Brain microvascular endothelial cell (primary cell): ENCODE results near the gene TCEA3.

Experiments
- DNase-seq: peaks from one replicate; pipeline ENCODE4 v3.0.0-alpha.2; 2020
- H3K27ac ChIP-seq: fragments of 250-450 bp; sonication (Bioruptor Pico); 2 replicates; pipeline ENCODE4 v1.5.1; 2020; ENCODE audit warnings: mild to moderate bottlenecking, moderate library complexity
- H3K27me3 ChIP-seq: fragments of 250-450 bp; sonication (Bioruptor Pico); replicated peaks from 2 replicates; pipeline ENCODE4 v1.5.1; 2020; ENCODE audit warnings: mild to moderate bottlenecking
- H3K36me3 ChIP-seq: fragments of 250-450 bp; sonication (Bioruptor Pico); replicated peaks from 2 replicates; pipeline ENCODE4 v1.5.1; 2020; ENCODE audit warnings: mild to moderate bottlenecking
- H3K4me3 ChIP-seq: 2 replicates; pipeline ENCODE4 v1.5.1; 2011; ENCODE audit warnings: low read depth, mild to moderate bottlenecking, control low read depth, low read length, moderate library complexity
- CTCF ChIP-seq: IDR thresholded peaks from 2 replicates; pipeline ENCODE4 v1.5.1; 2011; ENCODE audit warnings: low read depth, mild to moderate bottlenecking, moderate library complexity, low read length, control low read depth, inconsistent platforms; ENCODE audit errors: missing control alignments
- in situ Hi-C: cut with HindIII; loops from 2 replicates; pipeline ENCODE4 v1.10.0; 2017; ENCODE audit warnings: low sequenced_read_pairs, low pct_ligation_motif_present

TCEA3 gene

DNA sequence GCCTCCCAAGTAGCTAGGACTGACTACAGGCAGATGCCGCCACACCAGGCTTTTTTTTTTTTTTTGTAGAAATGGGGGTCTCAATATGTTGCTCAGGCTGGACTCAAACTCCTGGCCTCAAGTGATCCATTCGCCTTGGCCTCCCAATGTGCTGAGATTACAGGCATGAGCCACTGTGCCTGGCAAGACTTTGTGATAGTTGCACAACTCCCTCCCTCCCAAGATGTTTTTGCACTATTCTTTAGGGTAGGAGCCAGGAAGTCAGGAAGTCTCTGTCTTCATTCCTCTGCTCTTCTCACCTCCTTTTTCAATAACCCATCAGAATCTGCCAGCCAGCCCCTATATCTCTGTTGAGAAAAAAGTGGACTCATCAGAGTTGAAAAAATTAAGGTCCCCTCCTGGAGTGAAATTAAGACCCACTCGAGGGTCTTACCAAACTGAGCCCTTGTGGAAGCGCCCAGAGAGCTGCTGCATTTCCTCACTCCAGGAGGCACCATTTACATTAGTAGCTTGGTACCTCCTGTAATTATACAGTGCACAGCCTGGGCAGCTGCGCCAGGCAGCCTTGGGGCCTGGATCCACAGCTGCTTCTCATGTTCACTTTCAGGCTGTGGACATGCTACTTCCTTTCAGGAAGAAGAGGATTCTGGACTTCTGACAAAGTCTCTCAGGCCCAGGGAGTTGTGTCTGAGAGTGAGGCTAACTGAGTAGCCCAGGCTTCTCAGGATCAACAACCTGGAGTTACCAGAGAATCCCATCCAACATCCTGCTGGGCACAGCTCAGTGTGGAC lies 24.0 kb downstream of the TCEA3 start:
- no peak for DNase-seq
- Histone ChIP-seq H3K4me3 (no peak overlapping the region), H3K36me3 (no peaks in the 10 kb centered on the region), H3K27ac (no peak overlapping the region), H3K27me3 (no peaks in the 10 kb centered on the region)
- TF ChIP-seq CTCF, result no peak
- in situ Hi-C loops, result loop anchor here (25.0 kb wide), 1 partner anchor 112 kb away; no protein-coding TSS in a partner anchor

GRCh38 chr1:23399229-23399628 lies 25.3 kb downstream of the TCEA3 start:
- H3K36me3 ChIP-seq, result no peaks in the 10 kb centered on the region
- DNase-seq, result no peak
- in situ Hi-C loops, result no loop called here
- H3K27me3 ChIP-seq, result no peaks in the 10 kb centered on the region
- TF ChIP-seq CTCF, result no peak
- H3K4me3 ChIP-seq, result no peak overlapping the region
- H3K27ac ChIP-seq, result no peak overlapping the region

GRCh38 chr1:23397908-23398307 lies 26.6 kb downstream of the TCEA3 start:
- in situ Hi-C loops, result no loop called here
- H3K36me3 ChIP-seq, result no peaks in the 10 kb centered on the region
- TF ChIP-seq CTCF, result no peak
- H3K4me3 ChIP-seq, result no peak overlapping the region
- DNase-seq, result no peak
- no peaks in the 10 kb centered on the region for H3K27me3 ChIP-seq
- H3K27ac ChIP-seq, result no peak overlapping the region

DNA sequence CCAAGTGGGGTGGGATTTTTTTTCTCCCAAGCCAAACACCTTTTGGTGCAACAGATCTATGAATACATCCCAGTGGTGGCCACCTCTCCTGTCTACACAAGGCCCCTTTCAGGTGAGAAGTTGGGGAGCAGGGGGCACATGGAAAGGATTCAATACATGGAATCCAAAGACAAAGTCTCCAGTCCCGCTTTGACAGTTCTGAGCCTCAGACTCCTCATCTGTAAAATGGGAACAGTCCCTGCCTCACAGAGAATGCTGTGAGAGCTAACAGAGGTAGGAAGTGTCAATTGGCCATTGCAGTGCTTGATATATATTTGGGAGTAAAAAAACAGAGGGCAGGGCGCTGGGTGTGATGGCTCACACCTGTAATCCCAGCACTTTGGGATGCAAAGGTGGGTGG lies 28.2 kb downstream of the TCEA3 start:
- no peaks in the 10 kb centered on the region for H3K36me3 ChIP-seq
- no peaks in the 10 kb centered on the region for H3K27me3 ChIP-seq
- no peak for TF ChIP-seq CTCF
- no peak overlapping the region for H3K27ac ChIP-seq
- in situ Hi-C loops, result no loop called here
- no peak overlapping the region for H3K4me3 ChIP-seq
- DNase-seq, result no peak

DNA sequence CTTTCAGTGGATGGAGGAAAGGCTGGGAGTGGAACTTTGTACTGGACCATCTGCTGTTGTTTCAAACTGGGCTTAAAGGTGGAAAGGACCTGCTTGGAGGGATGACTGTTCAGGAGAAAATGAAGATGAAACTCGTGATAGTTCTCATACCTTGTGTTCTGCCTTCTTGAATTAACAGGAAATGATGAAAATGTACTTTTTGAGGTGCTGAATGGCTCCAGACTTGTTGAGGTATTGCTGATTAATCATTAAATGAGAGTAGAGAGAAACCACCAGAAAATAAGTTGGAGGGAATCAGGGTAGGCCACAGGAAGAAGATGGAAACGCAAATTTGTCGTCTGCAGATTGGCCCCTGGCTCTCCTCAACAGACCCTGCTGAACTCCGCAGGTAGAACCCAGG lies 28.7 kb downstream of the TCEA3 start:
- H3K4me3 ChIP-seq, result no peak overlapping the region
- in situ Hi-C loops, result no loop called here
- no peaks in the 10 kb centered on the region for H3K27me3 ChIP-seq
- no peak for TF ChIP-seq CTCF
- H3K27ac ChIP-seq, result no peak overlapping the region
- no peak for DNase-seq
- no peaks in the 10 kb centered on the region for H3K36me3 ChIP-seq

- in situ Hi-C loops, result no loop called here
- no peak for DNase-seq
- Histone ChIP-seq H3K27me3 (no peaks in the 10 kb centered on the region), H3K27ac (no peak overlapping the region), H3K36me3 (no peaks in the 10 kb centered on the region), H3K4me3 (no peak overlapping the region)
- no peak for TF ChIP-seq CTCF
Measured at GRCh38 chr1:23395154-23395724, 29.3 kb downstream of the TCEA3 start.
